Activated B cell treated with CpG ODN at 0.5 μM for 24 hours (primary cell): ENCODE data around the gene PMS2. TPM values are rescaled to one million over a fixed set of nuclear protein-coding genes. Genes with fewer than 3 reads are reported as not detected.

Source experiments
- ATAC-seq: fragments of 200-7000 bp; cut with Tn5 transposase; one replicate; pipeline ENCODE4 v1.10.0; 2021; ENCODE audit warnings: low read depth, mild to moderate bottlenecking, moderate library complexity
- CTCF ChIA-PET: fragments of 350-600 bp; sonication (Branson Sonifier 250); formaldehyde crosslinking; loops from one replicate; lab custom pipeline; 2021; ENCODE audit warnings: antibody characterized with exemption; lab: Charles Lee
- POLR2A ChIA-PET: fragments of 350-600 bp; sonication (Branson Sonifier 250); formaldehyde crosslinking; loops from one replicate; lab custom pipeline; 2021; ENCODE audit warnings: antibody characterized with exemption; lab: Charles Lee
- DNase-seq: peaks from one replicate; pipeline ENCODE4 v3.0.0; 2022
- H3K27ac Mint-ChIP-seq: one replicate; pipeline ENCODE4 v1.8.0; 2020; ENCODE audit warnings: mixed read lengths
- H3K27me3 Mint-ChIP-seq: one replicate; pipeline ENCODE4 v1.8.0; 2021; ENCODE audit warnings: mixed read lengths
- H3K36me3 Mint-ChIP-seq: one replicate; pipeline ENCODE4 v1.8.0; 2021; ENCODE audit warnings: low read depth, mixed read lengths
- H3K4me1 Mint-ChIP-seq: one replicate; pipeline ENCODE4 v1.8.0; 2021; ENCODE audit warnings: mixed read lengths
- H3K4me3 Mint-ChIP-seq: one replicate; pipeline ENCODE4 v1.8.0; 2020; ENCODE audit warnings: mild to moderate bottlenecking, mixed read lengths
- H3K9me3 Mint-ChIP-seq: one replicate; pipeline ENCODE4 v1.8.0; 2020; ENCODE audit warnings: mixed read lengths
- CTCF ChIP-seq: fragments of 200-600 bp; IDR thresholded peaks from one replicate; pipeline ENCODE4 v1.8.0; 2022; ENCODE audit warnings: antibody characterized with exemption, mild to moderate bottlenecking
- intact Hi-C: fragments of 100-400 bp; cut with micrococcal nuclease; formaldehyde crosslinking; loops from one replicate; pipeline ENCODE4 v1.15.1; 2024
- total RNA-seq: library from RNA; stranded (reverse); gene quantifications from 2 replicates; pipeline ENCODE4 v1.2.3, GENCODE V29; 2022

PMS2 gene
- total RNA-seq, 1 donor from 2014 or later, result 25.7 TPM

- intact Hi-C loops, result loop anchor here (1.0 kb wide), 1 partner anchor 17 kb away; the partner anchor contains the start of genes AIMP2 and PMS2
- CTCF ChIA-PET, result interaction anchor here (0.6 kb wide), 1 partner anchor 29 kb away, joined by 3 read pairs; no protein-coding TSS in a partner anchor
- TF ChIP-seq CTCF, result no peak
- peak overlapping the region; percentile 77 for H3K4me3 Mint-ChIP-seq
- peak overlapping the region; percentile 91 for H3K27ac Mint-ChIP-seq
- peak; percentile 44 for DNase-seq
- no peaks in the 10 kb centered on the region for H3K9me3 Mint-ChIP-seq
- H3K36me3 Mint-ChIP-seq, result peaks cover 82% of the 10 kb centered on the region
- POLR2A ChIA-PET, result interaction anchor here (0.7 to 2.4 kb wide), 2 partner anchors 17 to 324 kb away, joined by 4 to 12 read pairs; partner anchors contain the start of genes AIMP2 and PMS2
- peak; percentile 98 for ATAC-seq
- H3K4me1 Mint-ChIP-seq, result peaks cover 26% of the 10 kb centered on the region
- no peaks in the 10 kb centered on the region for H3K27me3 Mint-ChIP-seq
Measured at GRCh38 chr7:6026011-6026819, 17.4 kb upstream of the PMS2 start.

- intact Hi-C loops, result no loop called here
- Mint-ChIP-seq H3K9me3 (no peaks in the 10 kb centered on the region), H3K4me3 (no peak overlapping the region), H3K4me1 (peaks cover 26% of the 10 kb centered on the region), H3K27me3 (no peaks in the 10 kb centered on the region), H3K27ac (peak overlapping the region; percentile 13), H3K36me3 (peaks cover 90% of the 10 kb centered on the region)
- DNase-seq, result no peak
- POLR2A ChIA-PET, result no interaction called here
- no peak for TF ChIP-seq CTCF
- no peak for ATAC-seq
- CTCF ChIA-PET, result interaction anchor here (0.6 to 1.4 kb wide), 2 partner anchors 27 to 430 kb away, joined by 5 read pairs; no protein-coding TSS in a partner anchor
Measured at GRCh38 chr7:6023974-6024435, 15.2 kb upstream of the PMS2 start.

GRCh38 chr7:6022707-6023106 is 13.9 kb upstream of the PMS2 start:
- ATAC-seq, result no peak
- intact Hi-C loops, result no loop called here
- no peaks in the 10 kb centered on the region for H3K9me3 Mint-ChIP-seq
- TF ChIP-seq CTCF, result no peak
- H3K4me3 Mint-ChIP-seq, result no peak overlapping the region
- H3K36me3 Mint-ChIP-seq, result peaks cover 85% of the 10 kb centered on the region
- ChIA-PET POLR2A (no interaction called here), CTCF (no interaction called here)
- no peaks in the 10 kb centered on the region for H3K27me3 Mint-ChIP-seq
- no peak overlapping the region for H3K27ac Mint-ChIP-seq
- peaks cover 26% of the 10 kb centered on the region for H3K4me1 Mint-ChIP-seq
- no peak for DNase-seq

DNA sequence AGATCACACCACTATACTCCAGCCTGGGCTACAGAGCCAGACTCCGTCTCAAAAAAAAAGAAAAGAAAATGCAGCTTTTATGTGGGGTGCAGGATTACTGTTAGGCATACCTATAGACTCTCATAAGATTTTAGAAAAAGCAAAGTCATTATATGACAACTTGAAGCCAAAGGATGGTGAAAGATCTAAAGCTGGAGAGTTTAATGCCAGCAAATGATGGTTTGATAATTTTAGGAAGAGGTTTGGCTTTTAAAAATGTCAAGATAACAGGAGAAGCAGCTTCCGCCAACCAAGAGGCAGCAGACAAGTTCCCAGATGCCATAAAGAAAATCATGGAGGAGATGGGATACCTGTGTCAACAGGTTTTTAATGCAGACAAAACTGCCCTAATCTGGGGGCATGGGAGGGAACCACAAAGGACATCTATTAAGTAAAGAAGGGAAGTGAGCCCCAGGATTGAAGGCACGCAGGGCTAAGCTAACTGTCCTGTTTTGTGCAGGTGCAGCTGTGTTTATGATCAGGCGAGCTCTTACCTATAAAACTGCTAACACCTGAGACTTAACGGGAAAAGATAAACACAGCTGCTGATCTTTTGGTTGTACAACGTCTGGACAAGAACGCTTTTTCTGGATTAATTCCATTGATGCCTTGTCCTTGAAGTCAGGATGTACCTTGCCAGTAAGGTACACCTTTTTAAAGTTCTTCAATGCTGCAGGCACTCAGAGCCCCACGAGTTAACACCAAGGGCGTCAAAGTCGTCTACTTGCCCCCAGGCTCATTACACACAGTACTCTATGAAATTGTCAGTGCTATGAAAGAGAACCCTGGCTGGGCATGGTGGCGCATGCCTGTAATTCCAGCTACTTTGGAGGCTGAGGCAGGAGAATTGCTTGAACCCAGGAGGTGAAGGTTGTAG is 11.8 kb upstream of the PMS2 start:
- ATAC-seq, result no peak
- H3K4me1 Mint-ChIP-seq, result peaks cover 10% of the 10 kb centered on the region
- POLR2A ChIA-PET, result interaction anchor here (0.5 to 0.6 kb wide), 2 partner anchors 121 to 606 kb away, joined by 3 read pairs; no protein-coding TSS in a partner anchor
- H3K9me3 Mint-ChIP-seq, result no peaks in the 10 kb centered on the region
- CTCF ChIA-PET, result no interaction called here
- no peak overlapping the region for H3K27ac Mint-ChIP-seq
- no peak for TF ChIP-seq CTCF
- H3K27me3 Mint-ChIP-seq, result no peaks in the 10 kb centered on the region
- peaks cover 85% of the 10 kb centered on the region for H3K36me3 Mint-ChIP-seq
- H3K4me3 Mint-ChIP-seq, result no peak overlapping the region
- DNase-seq, result no peak
- intact Hi-C loops, result no loop called here
